HG03095 (cell line): Measurements from ENCODE around the gene SNRPA1.

Experiments used
- ATAC-seq: cut with Tn5 transposase; IDR thresholded peaks from one replicate; pipeline ENCODE4 v1.9.1; 2021; ENCODE audit warnings: moderate library complexity; ENCODE audit not compliant: unreplicated experiment

SNRPA1 gene

GRCh38 chr15:101244036-101244781 is 50.8 kb downstream of the SNRPA1 start:
- no peak for ATAC-seq

- no peak for ATAC-seq
Measured at GRCh38 chr15:101243420-101243819, 51.6 kb downstream of the SNRPA1 start.

GRCh38 chr15:101242999-101243336 is 52.1 kb downstream of the SNRPA1 start:
- ATAC-seq = no peak

GRCh38 chr15:101242160-101242998 is 52.7 kb downstream of the SNRPA1 start:
- ATAC-seq = peak; percentile 78

GRCh38 chr15:101240358-101240757 is 54.7 kb downstream of the SNRPA1 start:
- no peak for ATAC-seq

GRCh38 chr15:101239724-101240136 is 55.3 kb downstream of the SNRPA1 start:
- ATAC-seq = no peak

- no peak for ATAC-seq
Measured at GRCh38 chr15:101237251-101237650, 57.8 kb downstream of the SNRPA1 start.

- ATAC-seq = no peak
Measured at GRCh38 chr15:101233651-101234280, 61.3 kb downstream of the SNRPA1 start.

- ATAC-seq = no peak
Measured at GRCh38 chr15:101232677-101233076, 62.4 kb downstream of the SNRPA1 start.
